Neural progenitor cell (in vitro differentiated cells): ENCODE measurements around the gene SPRED1.

Experiments used
- CTCF ChIP-seq: fragments of 200-600 bp; sonication (generic); IDR thresholded peaks from 2 replicates; pipeline ENCODE4 v1.5.1; 2017; ENCODE audit warnings: antibody characterized with exemption, mild to moderate bottlenecking
- EZH2 ChIP-seq: fragments of 200-600 bp; sonication (generic); IDR thresholded peaks from 2 replicates; pipeline ENCODE4 v1.6.1; 2017; ENCODE audit warnings: antibody characterized with exemption, mild to moderate bottlenecking, moderate library complexity
- EZH2phosphoT487 ChIP-seq: fragments of 200-600 bp; sonication (generic); IDR thresholded peaks from 2 replicates; pipeline ENCODE4 v1.6.1; 2017; ENCODE audit warnings: antibody characterized with exemption

DNA sequence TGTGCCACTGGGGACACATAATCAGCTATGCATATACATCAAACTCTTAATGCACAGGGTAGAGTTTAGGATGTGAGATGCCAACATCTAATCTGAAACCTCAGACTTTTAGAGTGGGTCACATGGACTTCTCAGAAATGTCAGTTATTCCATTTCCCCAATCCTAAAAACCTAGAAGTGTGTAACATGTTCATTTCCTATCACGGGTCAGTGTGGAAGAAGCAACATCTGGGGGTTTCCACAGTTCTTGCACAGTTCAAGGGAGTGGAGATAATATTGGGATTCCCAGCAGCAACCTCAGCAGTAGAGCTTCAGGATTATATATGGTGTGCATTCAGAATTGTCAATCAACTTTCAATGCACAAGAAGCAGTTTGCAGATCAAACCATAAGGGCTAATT, 44.4 kb upstream of the SPRED1 start:
- TF ChIP-seq CTCF = no peak
- TF ChIP-seq EZH2 = no peak
- TF ChIP-seq EZH2phosphoT487 = no peak
